Mesothelial cell of epicardium (in vitro differentiated cells): ENCODE data around the gene PARP3. TPM values are rescaled to one million over a fixed set of nuclear protein-coding genes. Genes with fewer than 3 reads are reported as not detected.
A peak's percentile ranks its signal among the peaks of the same experiment; 100 is the strongest.

Source experiments
- DNase-seq, 2 experiments: peaks; one replicate each; pipeline ENCODE4 v3.0.0; 2021; ENCODE audit warnings: low spot score in 2 of 2; ENCODE audit not compliant: unreplicated experiment in 2 of 2
- H3K27ac Mint-ChIP-seq: 2 replicates; pipeline ENCODE4 v1.8.0; 2021; ENCODE audit warnings: mixed read lengths
- H3K27me3 Mint-ChIP-seq: 2 replicates; pipeline ENCODE4 v1.8.0; 2021; ENCODE audit warnings: low read depth, mixed read lengths
- H3K36me3 Mint-ChIP-seq: 2 replicates; pipeline ENCODE4 v1.8.0; 2021; ENCODE audit warnings: mixed read lengths
- H3K4me1 Mint-ChIP-seq: 2 replicates; pipeline ENCODE4 v1.8.0; 2021; ENCODE audit warnings: mixed read lengths
- H3K4me3 Mint-ChIP-seq: 2 replicates; pipeline ENCODE4 v1.8.0; 2021; ENCODE audit warnings: mild to moderate bottlenecking, moderate library complexity, mixed read lengths
- H3K9me3 Mint-ChIP-seq: 2 replicates; pipeline ENCODE4 v1.8.0; 2021; ENCODE audit warnings: mixed read lengths
- total RNA-seq: library from RNA; stranded (reverse); gene quantifications from 3 replicates; pipeline ENCODE4 v1.2.1, GENCODE V29; 2021
- TF ChIP-seq, protein P1 (sequence below): fragments of 200-600 bp; sonication (generic); IDR thresholded peaks from one replicate; pipeline ENCODE4 v1.5.0; 2021; ENCODE audit warnings: antibody characterized with exemption; ENCODE audit not compliant: unreplicated experiment

Gene PARP3
- total RNA-seq, 1 donor from 2014 or later = 13.2 TPM

DNA sequence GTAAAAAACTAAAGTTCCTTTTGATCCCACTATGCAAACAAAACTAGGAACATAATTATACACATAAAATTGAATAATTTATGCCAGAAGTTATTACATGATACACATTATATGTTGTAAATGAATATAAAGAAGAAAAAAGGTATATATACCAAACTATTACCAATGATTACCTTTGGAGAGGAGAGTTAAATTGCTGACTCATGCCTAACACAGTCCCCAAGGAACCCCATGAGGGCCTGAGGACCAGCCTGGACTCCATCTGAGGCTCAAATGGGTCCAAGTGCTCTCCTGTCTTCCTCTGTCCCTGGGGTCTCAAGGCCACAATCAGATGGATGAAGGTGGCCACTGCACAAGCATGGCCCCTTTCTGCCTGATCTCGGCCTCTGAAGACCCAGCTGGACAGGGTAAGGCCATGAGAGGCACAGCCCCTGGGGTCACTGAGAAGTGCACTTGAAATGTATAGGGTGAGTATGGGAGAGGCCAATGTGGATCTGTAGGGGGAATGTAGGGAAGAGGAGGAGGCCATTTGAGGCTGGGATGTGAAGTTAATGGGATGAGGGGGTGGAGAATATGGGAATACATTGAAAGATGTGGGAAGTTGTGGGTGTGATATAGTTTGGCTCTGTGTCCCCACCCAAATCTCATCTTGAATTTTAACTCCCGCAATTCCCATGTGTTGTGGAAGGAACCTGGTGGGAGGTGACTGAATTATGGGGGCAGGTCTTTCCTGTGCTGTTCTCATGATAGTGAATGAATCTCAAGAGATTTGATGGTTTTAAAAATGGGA is 37.9 kb upstream of the PARP3 start:
- Mint-ChIP-seq H3K36me3 (peaks cover 2% of the 10 kb centered on the region), H3K27me3 (peaks cover 27% of the 10 kb centered on the region), H3K4me1 (no peaks in the 10 kb centered on the region), H3K4me3 (no peak overlapping the region), H3K27ac (no peak overlapping the region), H3K9me3 (peaks cover 39% of the 10 kb centered on the region)
- TF ChIP-seq, protein P1, sequence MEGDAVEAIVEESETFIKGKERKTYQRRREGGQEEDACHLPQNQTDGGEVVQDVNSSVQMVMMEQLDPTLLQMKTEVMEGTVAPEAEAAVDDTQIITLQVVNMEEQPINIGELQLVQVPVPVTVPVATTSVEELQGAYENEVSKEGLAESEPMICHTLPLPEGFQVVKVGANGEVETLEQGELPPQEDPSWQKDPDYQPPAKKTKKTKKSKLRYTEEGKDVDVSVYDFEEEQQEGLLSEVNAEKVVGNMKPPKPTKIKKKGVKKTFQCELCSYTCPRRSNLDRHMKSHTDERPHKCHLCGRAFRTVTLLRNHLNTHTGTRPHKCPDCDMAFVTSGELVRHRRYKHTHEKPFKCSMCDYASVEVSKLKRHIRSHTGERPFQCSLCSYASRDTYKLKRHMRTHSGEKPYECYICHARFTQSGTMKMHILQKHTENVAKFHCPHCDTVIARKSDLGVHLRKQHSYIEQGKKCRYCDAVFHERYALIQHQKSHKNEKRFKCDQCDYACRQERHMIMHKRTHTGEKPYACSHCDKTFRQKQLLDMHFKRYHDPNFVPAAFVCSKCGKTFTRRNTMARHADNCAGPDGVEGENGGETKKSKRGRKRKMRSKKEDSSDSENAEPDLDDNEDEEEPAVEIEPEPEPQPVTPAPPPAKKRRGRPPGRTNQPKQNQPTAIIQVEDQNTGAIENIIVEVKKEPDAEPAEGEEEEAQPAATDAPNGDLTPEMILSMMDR = no peak
- DNase-seq = no peak

DNA sequence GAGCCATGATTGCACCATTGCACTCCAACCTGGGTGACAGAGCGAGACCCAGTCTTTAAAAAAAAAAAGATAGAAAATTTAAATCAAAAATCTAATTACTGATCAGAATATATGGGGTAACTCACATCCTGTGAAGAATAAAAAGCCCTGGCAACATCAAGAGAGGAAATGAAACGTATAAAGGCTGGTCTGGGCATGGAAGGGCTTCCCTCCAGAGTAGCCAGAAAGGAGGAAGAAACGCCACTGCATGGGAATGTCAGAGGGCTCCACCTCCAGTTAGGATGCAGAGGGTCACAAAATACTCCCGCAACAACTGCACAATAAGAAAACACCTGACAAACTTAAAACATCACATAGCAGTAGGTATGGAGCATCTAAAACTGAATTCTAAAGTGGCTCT is 34.1 kb upstream of the PARP3 start:
- Mint-ChIP-seq H3K27me3 (peaks cover 2% of the 10 kb centered on the region), H3K27ac (no peak overlapping the region), H3K9me3 (peaks cover 46% of the 10 kb centered on the region), H3K36me3 (peaks cover 4% of the 10 kb centered on the region), H3K4me1 (no peaks in the 10 kb centered on the region), H3K4me3 (no peak overlapping the region)
- no peak for DNase-seq
- TF ChIP-seq, protein P1 = no peak

DNA sequence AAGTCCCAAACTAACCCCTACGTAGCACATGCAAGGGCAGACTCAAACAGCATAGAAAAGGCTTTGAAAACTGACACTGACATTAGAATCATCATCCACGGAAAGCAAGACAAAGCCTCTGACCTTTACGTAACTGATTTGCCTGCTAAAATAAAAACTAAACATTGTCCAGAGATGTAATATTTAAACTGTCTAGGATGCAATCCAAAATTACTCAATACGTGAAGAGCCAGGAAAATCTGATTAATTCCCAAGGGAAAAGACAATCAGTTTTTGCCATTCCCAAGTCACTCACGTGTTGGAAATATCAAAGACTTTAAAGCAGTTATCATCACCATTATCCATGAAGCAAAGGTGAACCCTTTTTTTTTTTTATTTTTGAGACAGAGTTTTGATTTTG is 25.7 kb upstream of the PARP3 start:
- peaks cover 17% of the 10 kb centered on the region for H3K27me3 Mint-ChIP-seq
- no peaks in the 10 kb centered on the region for H3K36me3 Mint-ChIP-seq
- no peak overlapping the region for H3K4me3 Mint-ChIP-seq
- H3K9me3 Mint-ChIP-seq = no peaks in the 10 kb centered on the region
- DNase-seq = no peak
- H3K4me1 Mint-ChIP-seq = peaks cover 10% of the 10 kb centered on the region
- TF ChIP-seq, protein P1 = no peak
- H3K27ac Mint-ChIP-seq = no peak overlapping the region

DNA sequence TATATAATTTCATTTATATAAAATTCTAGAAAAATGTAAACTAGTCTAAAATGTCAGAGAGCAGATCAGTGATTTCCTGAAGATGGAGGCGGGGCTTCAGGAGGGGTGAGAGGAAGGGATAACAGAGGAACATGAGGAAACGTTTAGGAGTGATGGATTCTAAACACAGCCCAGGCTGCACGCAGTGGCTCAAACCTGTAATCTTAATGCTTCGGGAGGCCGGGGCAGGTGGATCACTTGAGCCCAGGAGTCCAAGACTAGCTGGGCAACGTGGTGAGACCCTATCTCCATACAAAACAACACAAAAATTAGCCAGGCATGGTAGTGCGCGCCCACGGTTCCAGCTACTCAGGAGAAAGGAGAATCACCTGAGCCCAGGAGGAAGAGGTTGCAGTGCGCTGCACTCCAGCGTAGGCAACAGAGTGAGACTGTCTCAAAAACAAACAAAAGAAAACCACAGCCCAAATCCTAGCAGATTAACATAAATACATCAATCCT is 21.0 kb upstream of the PARP3 start:
- Mint-ChIP-seq H3K9me3 (no peaks in the 10 kb centered on the region), H3K36me3 (no peaks in the 10 kb centered on the region)

DNA sequence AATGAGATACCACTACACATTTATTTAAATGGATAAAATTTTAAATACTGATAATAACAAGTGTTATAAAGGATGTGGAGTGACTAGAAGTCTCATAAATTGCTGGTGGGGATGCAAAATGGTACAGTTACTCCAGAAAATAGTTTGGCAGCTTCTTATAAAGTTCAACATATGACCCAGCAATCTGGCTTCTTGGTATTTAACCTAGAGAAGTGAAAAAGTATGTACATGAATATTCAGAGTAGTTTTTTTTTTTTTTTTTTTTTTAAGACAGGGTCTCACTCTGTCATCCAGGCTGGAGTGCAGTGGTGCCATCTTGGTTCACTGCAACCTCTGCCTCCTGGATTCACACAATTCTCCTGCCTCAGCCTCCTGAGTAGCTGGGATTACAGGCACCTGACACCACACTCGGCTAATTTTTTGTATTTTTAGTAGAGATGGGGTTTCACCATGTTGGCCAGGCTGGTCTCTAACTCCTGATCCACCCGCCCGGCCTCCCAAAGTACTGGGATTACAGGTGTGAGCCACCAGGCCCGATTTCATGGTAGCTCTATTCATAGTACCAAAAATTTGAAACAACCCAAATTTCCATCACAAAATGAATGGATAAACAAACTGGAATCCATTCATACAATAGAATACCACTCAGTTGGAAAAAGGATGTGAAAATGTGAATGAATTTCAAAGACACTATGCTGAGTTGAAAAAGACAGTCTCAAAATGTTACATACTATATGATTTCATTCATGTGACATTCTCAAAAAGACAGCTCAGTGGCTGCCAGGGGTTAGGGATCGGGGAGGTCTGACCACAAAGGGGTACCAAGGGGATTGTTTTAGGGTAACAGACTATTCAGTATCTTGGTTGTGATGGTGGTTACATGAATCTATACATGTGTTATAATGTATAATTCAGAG is 14.8 kb upstream of the PARP3 start:
- Mint-ChIP-seq H3K27me3 (peaks cover under 1% of the 10 kb centered on the region), H3K36me3 (no peaks in the 10 kb centered on the region), H3K27ac (no peak overlapping the region), H3K4me1 (no peaks in the 10 kb centered on the region), H3K9me3 (no peaks in the 10 kb centered on the region), H3K4me3 (no peak overlapping the region)
- TF ChIP-seq, protein P1 = no peak
- DNase-seq = no peak

More for the DNA sequence above, 21.0 kb upstream of the PARP3 start:
- Mint-ChIP-seq H3K27ac (no peak overlapping the region), H3K27me3 (peaks cover 19% of the 10 kb centered on the region), H3K4me3 (no peak overlapping the region), H3K4me1 (peaks cover 1% of the 10 kb centered on the region)
- peak in 1 of 2 experiments; percentile 7 for DNase-seq
- TF ChIP-seq, protein P1 = no peak
